Lower leg skin (tissue), 3 donors: ENCODE data around the gene FHOD3.

ENCODE experiments used
- CTCF ChIP-seq, 3 donors: fragments of 450-650 bp; IDR thresholded peaks; one replicate each; pipeline ENCODE4 v1.5.1; 2016; ENCODE audit warnings: antibody characterized with exemption in 3 of 3, mild to moderate bottlenecking in 3 of 3, moderate library complexity in 2 of 3
- POLR2A ChIP-seq, 2 donors: fragments of 450-650 bp; IDR thresholded peaks; one replicate each; pipeline ENCODE4 v1.6.1; 2016 to 2017; ENCODE audit warnings: antibody characterized with exemption in 2 of 2, mild to moderate bottlenecking in 1 of 2, moderate library complexity in 1 of 2

- TF ChIP-seq CTCF (IDR thresholded peaks at IDR 0.05) (no peak), POLR2A (IDR thresholded peaks at IDR 0.05) (no peak)
Measured at GRCh38 chr18:36481201-36481657, 183.7 kb downstream of the FHOD3 start.
